Skeletal muscle tissue (tissue), 4 donors: ENCODE measurements around the gene SPINT1. TPM values are rescaled to one million over a fixed set of nuclear protein-coding genes. Genes with fewer than 3 reads are reported as not detected.
A peak's percentile ranks its signal among the peaks of the same experiment; 100 is the strongest.

ENCODE experiments used
- H3K27ac ChIP-seq: one replicate; pipeline ENCODE4 v1.7.0; 2013; ENCODE audit warnings: mild to moderate bottlenecking, low read depth, low read length, inconsistent platforms
- H3K27me3 ChIP-seq, 3 donors: one replicate each; pipeline ENCODE4 v1.7.0; 2013; ENCODE audit warnings: low read length in 3 of 3; ENCODE audit not compliant: control insufficient read depth in 3 of 3, insufficient read depth in 3 of 3
- H3K36me3 ChIP-seq, 3 donors: one replicate each; pipeline ENCODE4 v1.7.0; 2013; ENCODE audit warnings: low read length in 3 of 3; ENCODE audit not compliant: control insufficient read depth in 3 of 3, insufficient read depth in 3 of 3
- H3K4me1 ChIP-seq, 3 donors: one replicate each; pipeline ENCODE4 v1.7.0; 2013; ENCODE audit warnings: low read length in 3 of 3, mild to moderate bottlenecking in 3 of 3; ENCODE audit not compliant: control insufficient read depth in 3 of 3, insufficient read depth in 3 of 3
- H3K4me3 ChIP-seq, 3 donors: one replicate each; pipeline ENCODE4 v1.7.0; 2013; ENCODE audit warnings: low read length in 3 of 3
- H3K9ac ChIP-seq, 3 donors: one replicate each; pipeline ENCODE4 v1.7.0; 2013; ENCODE audit warnings: low read length in 3 of 3, mild to moderate bottlenecking in 3 of 3, moderate library complexity in 2 of 3, low read depth in 1 of 3
- H3K9me3 ChIP-seq, 3 donors: one replicate each; pipeline ENCODE4 v1.7.0; 2013; ENCODE audit warnings: low read length in 3 of 3; ENCODE audit not compliant: control insufficient read depth in 3 of 3
- total RNA-seq: library from RNA; depleted of rRNA; stranded (reverse); fragments of >200 nt; gene quantifications from one replicate; pipeline ENCODE4 v1.2.3, GENCODE V29; 2014
- donor health status: Osteomylitis.

The SPINT1 gene
- total RNA-seq, 1 donor from 2014 or later, result under 0.01 TPM

GRCh38 chr15:40891138-40891537, 47.3 kb downstream of the SPINT1 start:
- Histone ChIP-seq H3K27me3 (no peaks in the 10 kb centered on the region), H3K4me1 (peaks cover 15 to 25% (median 15%) of the 10 kb centered on the region in 3 donors), H3K27ac (no peak overlapping the region), H3K9me3 (no peaks in the 10 kb centered on the region), H3K36me3 (peaks cover 6 to 7% (median 6%) of the 10 kb centered on the region in 3 donors), H3K4me3 (no peak overlapping the region), H3K9ac (no peak overlapping the region)

GRCh38 chr15:40891810-40892446, 48.1 kb downstream of the SPINT1 start:
- H3K27me3 ChIP-seq, result no peaks in the 10 kb centered on the region
- no peak overlapping the region for H3K27ac ChIP-seq
- no peaks in the 10 kb centered on the region for H3K9me3 ChIP-seq
- H3K36me3 ChIP-seq, result peaks cover 7 to 10% (median 8%) of the 10 kb centered on the region in 3 donors
- H3K4me1 ChIP-seq, result peaks cover 15 to 25% (median 15%) of the 10 kb centered on the region in 3 donors
- no peak overlapping the region for H3K9ac ChIP-seq
- no peak overlapping the region for H3K4me3 ChIP-seq

GRCh38 chr15:40892447-40893012, 48.7 kb downstream of the SPINT1 start:
- H3K4me3 ChIP-seq, result no peak overlapping the region
- no peaks in the 10 kb centered on the region for H3K27me3 ChIP-seq
- no peaks in the 10 kb centered on the region for H3K9me3 ChIP-seq
- peaks cover 7 to 10% (median 8%) of the 10 kb centered on the region in 3 donors for H3K36me3 ChIP-seq
- no peak overlapping the region for H3K9ac ChIP-seq
- H3K27ac ChIP-seq, result no peak overlapping the region
- H3K4me1 ChIP-seq, result peaks cover 15 to 25% (median 15%) of the 10 kb centered on the region in 3 donors

- Histone ChIP-seq H3K9ac (peak overlapping the region in 2 of 3 donors; percentile 93 to 95), H3K9me3 (no peaks in the 10 kb centered on the region), H3K27ac (peak overlapping the region; percentile 97), H3K4me1 (peaks cover 15 to 25% (median 15%) of the 10 kb centered on the region in 3 donors), H3K4me3 (peak overlapping the region in 2 of 3 donors; percentile 86 to 94), H3K36me3 (peaks cover 7 to 10% (median 8%) of the 10 kb centered on the region in 3 donors), H3K27me3 (no peaks in the 10 kb centered on the region)
These were observed 49.3 kb downstream of the SPINT1 start for GRCh38 chr15:40893019-40893670.

GRCh38 chr15:40893733-40894680, 50.2 kb downstream of the SPINT1 start, which contains the start of gene VPS18:
TSS of gene VPS18 (plus strand) at chr15:40894450. CDS start at chr15:40894769, 319 bp downstream.
- no peaks in the 10 kb centered on the region for H3K9me3 ChIP-seq
- peaks cover 12 to 14% (median 14%) of the 10 kb centered on the region in 3 donors for H3K36me3 ChIP-seq
- H3K4me1 ChIP-seq, result peaks cover 15 to 25% (median 15%) of the 10 kb centered on the region in 3 donors
- H3K27ac ChIP-seq, result peak within 1 kb of the TSS; percentile 97
- H3K9ac ChIP-seq, result peak within 1 kb of the TSS; percentile 90 to 95 (median 94)
- no peaks in the 10 kb centered on the region for H3K27me3 ChIP-seq
- H3K4me3 ChIP-seq, result peak within 1 kb of the TSS; percentile 88 to 96 (median 94)

- Histone ChIP-seq H3K27ac (peak overlapping the region; percentile 97), H3K4me1 (peaks cover 15 to 25% (median 15%) of the 10 kb centered on the region in 3 donors), H3K9me3 (no peaks in the 10 kb centered on the region), H3K9ac (peak overlapping the region; percentile 90 to 95 (median 94)), H3K36me3 (peaks cover 20 to 23% (median 22%) of the 10 kb centered on the region in 3 donors), H3K4me3 (peak overlapping the region; percentile 88 to 96 (median 94)), H3K27me3 (no peaks in the 10 kb centered on the region)
These were observed 51.0 kb downstream of the SPINT1 start for GRCh38 chr15:40894681-40895448.

- Histone ChIP-seq H3K4me3 (no peak overlapping the region), H3K27me3 (no peaks in the 10 kb centered on the region), H3K4me1 (peaks cover 20 to 33% (median 21%) of the 10 kb centered on the region in 3 donors), H3K9ac (no peak overlapping the region), H3K9me3 (no peaks in the 10 kb centered on the region), H3K27ac (no peak overlapping the region), H3K36me3 (peaks cover 47 to 51% (median 48%) of the 10 kb centered on the region in 3 donors)
These were observed 55.8 kb downstream of the SPINT1 start for GRCh38 chr15:40899536-40900207.

- Histone ChIP-seq H3K36me3 (peaks cover 47 to 51% (median 48%) of the 10 kb centered on the region in 3 donors), H3K4me1 (peaks cover 16 to 30% (median 18%) of the 10 kb centered on the region in 3 donors), H3K27ac (no peak overlapping the region), H3K27me3 (no peaks in the 10 kb centered on the region), H3K4me3 (no peak overlapping the region), H3K9ac (no peak overlapping the region), H3K9me3 (no peaks in the 10 kb centered on the region)
These were observed 56.6 kb downstream of the SPINT1 start for GRCh38 chr15:40900256-40901052.
